Neural crest cell (in vitro differentiated cells): ENCODE measurements around the gene A2M. TPM values are rescaled to one million over a fixed set of nuclear protein-coding genes. Genes with fewer than 3 reads are reported as not detected.

Experiments used
- DNase-seq: peaks from one replicate; pipeline ENCODE4 v3.0.0; 2021; ENCODE audit warnings: low read depth, mixed read lengths, low spot score
- H3K27ac Mint-ChIP-seq: one replicate; pipeline ENCODE4 v1.8.0; 2021; ENCODE audit warnings: mild to moderate bottlenecking, mixed read lengths; ENCODE audit not compliant: unreplicated experiment
- H3K27me3 Mint-ChIP-seq: 2 replicates; pipeline ENCODE4 v1.8.0; 2021; ENCODE audit warnings: low read depth, mild to moderate bottlenecking, mixed read lengths
- H3K36me3 Mint-ChIP-seq: 2 replicates; pipeline ENCODE4 v1.8.0; 2021; ENCODE audit warnings: low read depth, mild to moderate bottlenecking, mixed read lengths
- H3K4me1 Mint-ChIP-seq: 2 replicates; pipeline ENCODE4 v1.8.0; 2021; ENCODE audit warnings: mixed read lengths
- H3K4me3 Mint-ChIP-seq: one replicate; pipeline ENCODE4 v1.8.0; 2021; ENCODE audit warnings: mild to moderate bottlenecking, mixed read lengths
- H3K9me3 Mint-ChIP-seq: 2 replicates; pipeline ENCODE4 v1.8.0; 2021; ENCODE audit warnings: mixed read lengths
- CTCF ChIP-seq: fragments of 200-600 bp; sonication (generic); conservative IDR thresholded peaks from 2 replicates; pipeline ENCODE4 v1.5.0; 2021; ENCODE audit warnings: antibody characterized with exemption, mild to moderate bottlenecking
- total RNA-seq: library from RNA; stranded (reverse); gene quantifications from 2 replicates; pipeline ENCODE4 v1.2.1, GENCODE V29; 2021

The A2M gene
- total RNA-seq, 1 donor from 2014 or later: 66.4 TPM

GRCh38 chr12:9118158-9118557 lies 2.4 kb upstream of the A2M start:
- Mint-ChIP-seq H3K27ac (no peak overlapping the region), H3K4me1 (peaks cover 49% of the 10 kb centered on the region), H3K9me3 (no peaks in the 10 kb centered on the region), H3K4me3 (no peak overlapping the region), H3K27me3 (no peaks in the 10 kb centered on the region), H3K36me3 (peaks cover 3% of the 10 kb centered on the region)
- TF ChIP-seq CTCF: no peak
- DNase-seq: no peak

- peaks cover 42% of the 10 kb centered on the region for H3K4me1 Mint-ChIP-seq
- H3K36me3 Mint-ChIP-seq: peaks cover 12% of the 10 kb centered on the region
- peak overlapping the region; percentile 56 for H3K4me3 Mint-ChIP-seq
- H3K9me3 Mint-ChIP-seq: no peaks in the 10 kb centered on the region
- TF ChIP-seq CTCF: no peak
- no peaks in the 10 kb centered on the region for H3K27me3 Mint-ChIP-seq
- no peak for DNase-seq
- no peak overlapping the region for H3K27ac Mint-ChIP-seq
Observed at GRCh38 chr12:9114946-9115345, 773 bp downstream of the A2M start.

- H3K9me3 Mint-ChIP-seq: no peaks in the 10 kb centered on the region
Observed at GRCh38 chr12:9113987-9114309, 1.8 kb downstream of the A2M start.

GRCh38 chr12:9113296-9113986 lies 2.3 kb downstream of the A2M start:
- H3K27ac Mint-ChIP-seq: no peak overlapping the region
- no peaks in the 10 kb centered on the region for H3K27me3 Mint-ChIP-seq
- no peaks in the 10 kb centered on the region for H3K9me3 Mint-ChIP-seq
- no peak for TF ChIP-seq CTCF
- DNase-seq: no peak
- peaks cover 12% of the 10 kb centered on the region for H3K36me3 Mint-ChIP-seq
- H3K4me3 Mint-ChIP-seq: peak overlapping the region; percentile 4
- peaks cover 34% of the 10 kb centered on the region for H3K4me1 Mint-ChIP-seq

More at GRCh38 chr12:9113987-9114309, 1.8 kb downstream of the A2M start:
- H3K27ac Mint-ChIP-seq: no peak overlapping the region
- DNase-seq: no peak
- peaks cover 38% of the 10 kb centered on the region for H3K4me1 Mint-ChIP-seq
- peaks cover 12% of the 10 kb centered on the region for H3K36me3 Mint-ChIP-seq
- TF ChIP-seq CTCF: no peak
- H3K27me3 Mint-ChIP-seq: no peaks in the 10 kb centered on the region
- no peak overlapping the region for H3K4me3 Mint-ChIP-seq

- Mint-ChIP-seq H3K9me3 (no peaks in the 10 kb centered on the region), H3K4me3 (no peak overlapping the region), H3K36me3 (peaks cover 13% of the 10 kb centered on the region), H3K27ac (no peak overlapping the region), H3K27me3 (no peaks in the 10 kb centered on the region), H3K4me1 (peaks cover 31% of the 10 kb centered on the region)
- DNase-seq: no peak
- TF ChIP-seq CTCF: no peak
Observed at GRCh38 chr12:9112076-9112853, 3.5 kb downstream of the A2M start.
